Endothelial cell of umbilical vein (primary cell): Measurements from ENCODE around the gene GTF2E1. TPM values are rescaled to one million over a fixed set of nuclear protein-coding genes. Genes with fewer than 3 reads are reported as not detected.

Source experiments
- BruUV-seq: library from RNA; stranded (reverse); fragments of 400-500 nt; replicated peaks from 2 replicates; lab custom pipeline; 2021; lab: Mats Ljungman, UMichigan
- CTCF ChIA-PET: fragments of 300-600, 350-600 bp; sonication (Branson Sonifier 250); formaldehyde crosslinking; loops from one replicate; lab custom pipeline; 2021; ENCODE audit warnings: antibody characterized with exemption, inconsistent platforms; lab: Charles Lee
- POLR2A ChIA-PET: fragments of 300-600, 350-600 bp; sonication (Branson Sonifier 250); formaldehyde crosslinking; loops from one replicate; lab custom pipeline; 2021; ENCODE audit warnings: antibody characterized with exemption, inconsistent platforms; lab: Charles Lee
- DNase-seq: peaks from one replicate; pipeline ENCODE4 v3.0.0-alpha.2; 2011; ENCODE audit warnings: low read depth, low spot score
- FAIRE-seq: peaks from 2 replicates; lab custom pipeline; 2011; peaks lifted over from hg19 to GRCh38; lab: Jason Lieb, UNC
- H2AFZ ChIP-seq: 2 replicates; pipeline ENCODE4 v1.6.0; 2012; ENCODE audit warnings: low read depth, low read length, control low read depth, inconsistent platforms
- H3K27ac ChIP-seq: 2 replicates; pipeline ENCODE4 v1.5.1; 2011; ENCODE audit warnings: low read depth, mild to moderate bottlenecking, control low read depth, low read length, moderate library complexity; ENCODE audit not compliant: insufficient read depth
- H3K27me3 ChIP-seq, 2 experiments: 2 replicates each; pipeline versions ENCODE4 v1.6.0 to v1.6.1; 2011; ENCODE audit warnings: low read length in 2 of 2, mixed read lengths in 1 of 2; ENCODE audit not compliant: control insufficient read depth in 2 of 2, insufficient read depth in 2 of 2
- H3K36me3 ChIP-seq, 2 experiments: 2 replicates in 1 of 2; 3 replicates in 1 of 2; pipeline ENCODE4 v1.5.1; 2011; ENCODE audit warnings: low read length in 2 of 2, mild to moderate bottlenecking in 1 of 2, moderate library complexity in 1 of 2; ENCODE audit not compliant: control insufficient read depth in 2 of 2, insufficient read depth in 2 of 2; ENCODE audit errors: extremely low read depth in 1 of 2
- H3K4me1 ChIP-seq: 3 replicates; pipeline ENCODE4 v1.5.1; 2011; ENCODE audit warnings: mild to moderate bottlenecking, low read length; ENCODE audit not compliant: control insufficient read depth, insufficient read depth; ENCODE audit errors: extremely low read depth
- H3K4me2 ChIP-seq: 2 replicates; pipeline ENCODE4 v1.6.1; 2011; ENCODE audit warnings: low read length, control low read depth, mixed read lengths; ENCODE audit not compliant: insufficient read depth
- H3K4me3 ChIP-seq, 3 experiments: fragments of 200-600 bp in 1 of 3; sonication (generic), shearing (Covaris generic) in 1 of 3; replicated peaks in 1 of 3; 2 replicates each; pipeline ENCODE4 v1.5.1; 2011 to 2016; ENCODE audit warnings: control low read depth in 3 of 3, low read length in 3 of 3, mild to moderate bottlenecking in 2 of 3, inconsistent platforms in 1 of 3, low read depth in 1 of 3, moderate library complexity in 1 of 3; ENCODE audit not compliant: insufficient read depth in 1 of 3
- H3K79me2 ChIP-seq: 2 replicates; pipeline ENCODE4 v1.6.0; 2012; ENCODE audit warnings: low read length, inconsistent platforms; ENCODE audit not compliant: control insufficient read depth, insufficient read depth
- H3K9ac ChIP-seq: replicated peaks from 2 replicates; pipeline ENCODE3; 2011; ENCODE audit warnings: low read length, control low read depth; ENCODE audit not compliant: insufficient read depth; ENCODE audit errors: extremely low read depth
- H3K9me1 ChIP-seq: replicated peaks from 3 replicates; pipeline ENCODE4 v1.6.0; 2011; ENCODE audit warnings: mild to moderate bottlenecking, low read length; ENCODE audit not compliant: control insufficient read depth, insufficient read depth; ENCODE audit errors: extremely low read depth
- H3K9me3 ChIP-seq: replicated peaks from 2 replicates; pipeline ENCODE4 v1.5.1; 2012; ENCODE audit warnings: low read length, inconsistent platforms; ENCODE audit not compliant: control insufficient read depth, insufficient read depth
- H4K20me1 ChIP-seq: replicated peaks from 2 replicates; pipeline ENCODE3; 2011; ENCODE audit warnings: mild to moderate bottlenecking, low read length; ENCODE audit not compliant: control insufficient read depth, insufficient read depth; ENCODE audit errors: extremely low read depth
- CTCF ChIP-seq, 2 donors: IDR thresholded peaks; 1 replicate in 1 of 2; 2 replicates in 1 of 2; pipeline ENCODE4 v1.5.1; 2011; ENCODE audit warnings: low read length in 2 of 2, mild to moderate bottlenecking in 2 of 2, moderate library complexity in 2 of 2, control low read depth in 1 of 2, inconsistent platforms in 1 of 2, low read depth in 1 of 2; ENCODE audit not compliant: insufficient read depth in 1 of 2; ENCODE audit errors: extremely low read depth in 1 of 2
- EZH2 ChIP-seq: IDR thresholded peaks from 2 replicates; pipeline ENCODE4 v1.6.1; 2012; ENCODE audit warnings: borderline replicate concordance, low read depth, mild to moderate bottlenecking, moderate library complexity, low read length, inconsistent platforms; ENCODE audit not compliant: severe bottlenecking
- FOS ChIP-seq: IDR thresholded peaks from 2 replicates; pipeline ENCODE4 v1.6.1; 2011; ENCODE audit warnings: mild to moderate bottlenecking, low read length, moderate library complexity, borderline replicate concordance; ENCODE audit not compliant: insufficient read depth
- GATA2 ChIP-seq: IDR thresholded peaks from 2 replicates; pipeline ENCODE4 v1.7.0; 2011; ENCODE audit warnings: low read depth, mild to moderate bottlenecking, moderate library complexity, mixed read lengths, low read length; ENCODE audit not compliant: insufficient read length, insufficient read depth
- JUN ChIP-seq: IDR thresholded peaks from 2 replicates; pipeline ENCODE4 v1.6.1; 2011; ENCODE audit warnings: borderline replicate concordance, low read depth; ENCODE audit not compliant: insufficient read length, insufficient read depth
- MAX ChIP-seq: IDR thresholded peaks from 2 replicates; pipeline ENCODE4 v1.6.1; 2011; ENCODE audit not compliant: insufficient read depth, insufficient read length
- MYC ChIP-seq: IDR thresholded peaks from one replicate; pipeline ENCODE4 v1.6.1; 2011; ENCODE audit warnings: mild to moderate bottlenecking, low read depth, low read length
- POLR2A ChIP-seq: IDR thresholded peaks from 2 replicates; pipeline ENCODE4 v1.6.1; 2012; ENCODE audit warnings: low read depth, mild to moderate bottlenecking, control low read depth, low read length
- POLR2AphosphoS5 ChIP-seq: IDR thresholded peaks from 2 replicates; pipeline ENCODE4 v1.6.1; 2012; ENCODE audit warnings: low read depth, mild to moderate bottlenecking, control low read depth, low read length, moderate library complexity; ENCODE audit not compliant: insufficient read depth
- dilution Hi-C: fragments of 300-500 bp; cut with MboI; formaldehyde crosslinking; loops from one replicate; pipeline ENCODE4 v1.15.0; 2019; ENCODE audit warnings: low sequenced_read_pairs; ENCODE audit not compliant: extremely low pct_ligation_motif_present
- intact Hi-C: fragments of 100-400 bp; cut with micrococcal nuclease; formaldehyde crosslinking; loops from one replicate; pipeline ENCODE4 v1.10.0; 2022
- polyA plus RNA-seq, 4 experiments: library from polyadenylated mRNA; depleted of rRNA in 3 of 4; stranded (reverse) in 3 of 4; unstranded in 1 of 4; fragments of >200 nt; gene quantifications; 2 replicates each; pipeline versions ENCODE4 v1.2.1 to v1.2.3, GENCODE V29; 2011 to 2012; ENCODE audit warnings: missing spikeins in 1 of 4
- total RNA-seq: library from RNA; stranded (reverse); gene quantifications from 2 replicates; pipeline ENCODE4 v1.2.3, GENCODE V29; 2021

Gene GTF2E1
- total and polyA plus RNA-seq, 2 donors (not counting 3 experiments of a cell fraction or from before 2014, with no cell fraction given) = 10.6 to 27.7 TPM

DNA sequence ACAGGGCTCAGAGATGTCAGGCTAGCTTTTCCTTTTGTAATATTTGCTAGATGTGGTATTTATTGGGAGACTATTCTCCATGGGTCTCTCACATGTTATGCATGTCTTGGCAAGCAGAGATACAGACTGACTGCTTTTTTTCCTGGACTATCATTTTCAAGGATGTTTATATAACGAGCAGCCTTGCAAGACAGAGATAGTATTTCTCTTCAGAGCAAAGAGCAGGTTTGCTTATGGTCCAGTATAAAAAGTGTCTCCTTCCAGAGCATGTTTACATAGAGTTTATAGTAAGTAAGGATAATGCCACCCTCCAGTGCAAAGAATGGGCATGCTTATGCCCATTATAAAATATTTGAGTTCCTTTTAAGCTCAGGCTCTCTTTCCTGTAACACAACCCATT is 24.6 kb downstream of the GTF2E1 start:
- Histone ChIP-seq H3K36me3 (peaks cover 0 to 2% of the 10 kb centered on the region in 2 experiments), H4K20me1 (no peaks in the 10 kb centered on the region), H3K9me3 (no peaks in the 10 kb centered on the region), H3K4me2 (no peak overlapping the region), H3K27ac (no peak overlapping the region), H3K9me1 (no peaks in the 10 kb centered on the region), H2AFZ (no peak overlapping the region), H3K4me1 (no peaks in the 10 kb centered on the region), H3K4me3 (no peak overlapping the region), H3K79me2 (peaks cover 51% of the 10 kb centered on the region), H3K9ac (no peak overlapping the region), H3K27me3 (no peaks in the 10 kb centered on the region)
- ChIA-PET CTCF (no interaction called here), POLR2A (no interaction called here)
- TF ChIP-seq GATA2 (no peak), MYC (no peak), POLR2AphosphoS5 (no peak), CTCF (IDR thresholded peaks at IDR 0.05; ENCODE audit: extremely low read depth in 1 of 2, insufficient read depth in 1 of 2, low read depth in 1 of 2, low read length in 2 of 2) (no peak), JUN (no peak), EZH2 (no peak), POLR2A (no peak), FOS (no peak), MAX (no peak)
- dilution Hi-C loops = no loop called here
- no peak for FAIRE-seq
- DNase-seq = no peak
- BruUV-seq = no TSS peak
- intact Hi-C loops = no loop called here
